ENCODE results near the gene LILRA6. TPM values are rescaled to one million over a fixed set of nuclear protein-coding genes. Genes with fewer than 3 reads are reported as not detected.
"Not testable (repeated sequence)": the region's sequence is repeated elsewhere in the genome, so short reads cannot be mapped to it uniquely, and the experiment has no call there.

Gene LILRA6
- total and polyA plus RNA-seq, 2 of the 8 experiments (the other 6 are each of a cell fraction or from before 2014, with no cell fraction given): not detected

- H3K9me3 ChIP-seq (ENCODE audit: insufficient read depth in 2 of 2, low read depth in 1 of 2, low read length in 1 of 2); H4K91ac ChIP-seq (replicated peaks; ENCODE audit: insufficient read length, low read length); H2BK12ac ChIP-seq (ENCODE audit: low read depth, low read length); H3K14ac ChIP-seq (ENCODE audit: insufficient read length); FAIRE-seq; DNase-seq (ENCODE audit: low read depth in 1 of 2, low spot score in 2 of 2); H3K27me3 ChIP-seq (replicated peaks in 1 of 4; ENCODE audit: control insufficient read depth in 3 of 4, extremely low read depth in 1 of 4, insufficient read depth in 3 of 4, low read length in 3 of 4); H3K9ac ChIP-seq (replicated peaks in 1 of 4; ENCODE audit: extremely low read depth in 1 of 4, low read depth in 3 of 4, low read length in 3 of 4); H3K4me2 ChIP-seq (ENCODE audit: insufficient read depth in 1 of 2, low read depth in 2 of 2, low read length in 2 of 2); H3K18ac ChIP-seq (ENCODE audit: extremely low read depth, low read length); H2BK120ac ChIP-seq (replicated peaks; ENCODE audit: low read depth, low read length); H3K27ac ChIP-seq (ENCODE audit: low read depth, low read length); H4K20me1 ChIP-seq (replicated peaks in 1 of 2; ENCODE audit: control insufficient read depth in 1 of 2, insufficient read depth in 2 of 2, low read length in 2 of 2); H3K36me3 ChIP-seq (ENCODE audit: control insufficient read depth in 2 of 4, insufficient read depth in 4 of 4, low read length in 3 of 4); H3K23ac ChIP-seq (ENCODE audit: insufficient read length); H3K56ac ChIP-seq (replicated peaks; ENCODE audit: insufficient read length, low read depth, low read length); H2BK5ac ChIP-seq (ENCODE audit: low read depth, low read length); H4K8ac ChIP-seq (ENCODE audit: extremely low read depth, insufficient read depth, low read length); H3K23me2 ChIP-seq (ENCODE audit: low read depth, low read length); H3K79me1 ChIP-seq (ENCODE audit: low read depth, low read length); H3K4me1 ChIP-seq (replicated peaks in 1 of 4; ENCODE audit: control insufficient read depth in 3 of 4, insufficient read depth in 4 of 4, low read length in 3 of 4); H2BK15ac ChIP-seq (ENCODE audit: low read length); H3K79me2 ChIP-seq (ENCODE audit: control insufficient read depth in 1 of 2, insufficient read depth in 2 of 2, low read length in 2 of 2); H2BK20ac ChIP-seq (ENCODE audit: low read length); H4K5ac ChIP-seq (ENCODE audit: insufficient read length, low read depth, low read length); H3K4me3 ChIP-seq (ENCODE audit: extremely low read depth in 1 of 4, insufficient read depth in 2 of 4, low read depth in 3 of 4, low read length in 4 of 4); CTCF ChIA-PET (ENCODE audit: partially characterized antibody); H3K4ac ChIP-seq (replicated peaks; ENCODE audit: insufficient read length, low read depth, low read length); H2AK5ac ChIP-seq (ENCODE audit: low read depth, low read length); H2AFZ ChIP-seq (ENCODE audit: low read length): not testable (repeated sequence)
- 93% methylated on average over 8 of the region's 10 CpGs; no CpG with 5 or more reads in 1 of the 2 experiments for WGBS, 2 experiments (ENCODE audit: extremely low coverage in 1 of 2, insufficient coverage in 1 of 2, insufficient read length in 1 of 2, insufficient replicate concordance in 2 of 2, low coverage in 1 of 2, low lambda C conversion rate in 2 of 2, missing lambda C conversion rate in 1 of 2)
- POLR2A ChIA-PET (ENCODE audit: partially characterized antibody): interaction anchor here (5.4 to 6.4 kb wide), 2 partner anchors 16 to 23 kb away, joined by 40 to 73 read pairs; partner anchors contain the start of gene RPS9
Measured at GRCh38 chr19:54224619-54225018, 18.0 kb downstream of the LILRA6 start.

DNA sequence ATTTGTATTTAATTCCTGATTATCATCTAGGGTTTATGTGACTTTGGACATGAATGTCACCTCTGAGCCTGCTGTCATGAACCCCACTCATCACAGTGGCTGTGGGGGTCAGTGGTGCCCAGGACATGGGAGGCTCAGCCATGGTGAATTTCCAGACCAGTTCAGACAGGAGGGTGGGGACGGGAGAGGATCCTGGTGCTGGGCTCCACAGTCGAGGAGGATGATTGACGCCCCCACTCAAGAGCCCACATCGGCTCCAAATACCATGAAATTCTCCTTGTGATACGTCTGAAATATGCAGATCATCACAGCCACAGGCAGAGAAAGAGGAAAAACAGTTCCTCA, 18.7 kb downstream of the LILRA6 start:
- H3K18ac ChIP-seq (ENCODE audit: extremely low read depth, low read length); H2BK5ac ChIP-seq (ENCODE audit: low read depth, low read length); H4K20me1 ChIP-seq (replicated peaks in 1 of 2; ENCODE audit: control insufficient read depth in 1 of 2, insufficient read depth in 2 of 2, low read length in 2 of 2); H4K8ac ChIP-seq (ENCODE audit: extremely low read depth, insufficient read depth, low read length); H3K4ac ChIP-seq (replicated peaks; ENCODE audit: insufficient read length, low read depth, low read length); H2AFZ ChIP-seq (ENCODE audit: low read length); H4K91ac ChIP-seq (replicated peaks; ENCODE audit: insufficient read length, low read length); DNase-seq (ENCODE audit: low read depth in 1 of 2, low spot score in 2 of 2); H3K4me1 ChIP-seq (replicated peaks in 1 of 4; ENCODE audit: control insufficient read depth in 3 of 4, insufficient read depth in 4 of 4, low read length in 3 of 4); H3K79me2 ChIP-seq (ENCODE audit: control insufficient read depth in 1 of 2, insufficient read depth in 2 of 2, low read length in 2 of 2); H2AK5ac ChIP-seq (ENCODE audit: low read depth, low read length); H2BK20ac ChIP-seq (ENCODE audit: low read length); H3K14ac ChIP-seq (ENCODE audit: insufficient read length); H3K9me3 ChIP-seq (ENCODE audit: insufficient read depth in 2 of 2, low read depth in 1 of 2, low read length in 1 of 2); H3K79me1 ChIP-seq (ENCODE audit: low read depth, low read length); H3K56ac ChIP-seq (replicated peaks; ENCODE audit: insufficient read length, low read depth, low read length); H2BK15ac ChIP-seq (ENCODE audit: low read length); H3K9ac ChIP-seq (replicated peaks in 1 of 4; ENCODE audit: extremely low read depth in 1 of 4, low read depth in 3 of 4, low read length in 3 of 4); H2BK12ac ChIP-seq (ENCODE audit: low read depth, low read length); H3K4me2 ChIP-seq (ENCODE audit: insufficient read depth in 1 of 2, low read depth in 2 of 2, low read length in 2 of 2); H3K36me3 ChIP-seq (ENCODE audit: control insufficient read depth in 2 of 4, insufficient read depth in 4 of 4, low read length in 3 of 4); FAIRE-seq; H2BK120ac ChIP-seq (replicated peaks; ENCODE audit: low read depth, low read length); H3K4me3 ChIP-seq (ENCODE audit: extremely low read depth in 1 of 4, insufficient read depth in 2 of 4, low read depth in 3 of 4, low read length in 4 of 4); H4K5ac ChIP-seq (ENCODE audit: insufficient read length, low read depth, low read length); H3K27me3 ChIP-seq (replicated peaks in 1 of 4; ENCODE audit: control insufficient read depth in 3 of 4, extremely low read depth in 1 of 4, insufficient read depth in 3 of 4, low read length in 3 of 4); H3K27ac ChIP-seq (ENCODE audit: low read depth, low read length); H3K23ac ChIP-seq (ENCODE audit: insufficient read length); H3K23me2 ChIP-seq (ENCODE audit: low read depth, low read length): not testable (repeated sequence)
- 78% methylated on average over 5 of the region's 5 CpGs; no CpG with 5 or more reads in 1 of the 2 experiments for WGBS, 2 experiments (ENCODE audit: extremely low coverage in 1 of 2, insufficient coverage in 1 of 2, insufficient read length in 1 of 2, insufficient replicate concordance in 2 of 2, low coverage in 1 of 2, low lambda C conversion rate in 2 of 2, missing lambda C conversion rate in 1 of 2)
- ChIA-PET CTCF (ENCODE audit: partially characterized antibody) (interaction anchor here (1.3 to 1.9 kb wide), 2 partner anchors 8 to 167 kb away, joined by 5 to 6 read pairs; no protein-coding TSS in a partner anchor), POLR2A (ENCODE audit: partially characterized antibody) (interaction anchor here (1.3 to 5.4 kb wide), 4 partner anchors 13 to 23 kb away, joined by 3 to 33 read pairs (median 14); partner anchors contain the start of gene RPS9)
